Measurements from ENCODE around the gene SERPINA1.
A peak's percentile ranks its signal among the peaks of the same experiment; 100 is the strongest.

Gene SERPINA1

GRCh38 chr14:94394581-94395207 lies 6.3 kb upstream of the SERPINA1 start:
- no peak for DNase-seq
- Mint-ChIP-seq H3K4me1 (ENCODE audit: low read depth in 2 of 2) (peaks cover 3 to 10% of the 10 kb centered on the region in 2 donors), H3K9me3 (peaks cover 0 to 3% of the 10 kb centered on the region in 2 donors), H3K27ac (no peak overlapping the region), H3K36me3 (ENCODE audit: insufficient read depth) (no peaks in the 10 kb centered on the region), H3K4me3 (no peak overlapping the region), H3K27me3 (peaks cover 38 to 68% of the 10 kb centered on the region in 2 donors)
- ATAC-seq (replicated peaks) = no peak

- Mint-ChIP-seq H3K9me3 (peaks cover 0 to 3% of the 10 kb centered on the region in 2 donors), H3K27me3 (peaks cover 38 to 68% of the 10 kb centered on the region in 2 donors), H3K4me3 (no peak overlapping the region), H3K27ac (no peak overlapping the region), H3K4me1 (ENCODE audit: low read depth in 2 of 2) (peaks cover 3 to 10% of the 10 kb centered on the region in 2 donors), H3K36me3 (ENCODE audit: insufficient read depth) (no peaks in the 10 kb centered on the region)
- DNase-seq = no peak
- no peak for ATAC-seq (replicated peaks)
Measured at GRCh38 chr14:94394025-94394493, 5.7 kb upstream of the SERPINA1 start.

DNA sequence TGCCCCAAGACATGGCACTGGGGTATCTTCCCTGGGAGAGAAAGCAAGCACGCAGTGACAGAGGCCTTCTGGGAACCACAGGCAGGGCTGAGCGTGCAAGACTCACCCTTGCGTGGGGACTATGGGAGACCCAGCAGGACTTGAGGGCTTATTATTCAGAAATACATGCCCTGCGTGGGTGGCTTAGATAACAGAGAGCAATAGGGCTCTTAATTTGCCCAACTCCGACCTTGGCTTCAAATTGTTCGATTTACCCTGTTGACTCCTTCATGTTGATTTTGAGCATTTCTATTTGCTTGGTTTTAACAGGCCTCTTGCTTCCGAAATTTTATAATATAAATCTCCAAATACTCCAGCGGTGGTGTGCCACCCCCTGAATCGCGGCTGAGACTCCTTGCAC lies 5.1 kb upstream of the SERPINA1 start:
- H3K4me3 Mint-ChIP-seq = no peak overlapping the region
- H3K27me3 Mint-ChIP-seq = peaks cover 36 to 65% of the 10 kb centered on the region in 2 donors
- H3K9me3 Mint-ChIP-seq = peaks cover 0 to 3% of the 10 kb centered on the region in 2 donors
- DNase-seq = no peak
- no peak overlapping the region for H3K27ac Mint-ChIP-seq
- no peak for ATAC-seq (replicated peaks)
- peaks cover 3 to 10% of the 10 kb centered on the region in 2 donors for H3K4me1 Mint-ChIP-seq (ENCODE audit: low read depth in 2 of 2)
- H3K36me3 Mint-ChIP-seq (ENCODE audit: insufficient read depth) = no peaks in the 10 kb centered on the region

DNA sequence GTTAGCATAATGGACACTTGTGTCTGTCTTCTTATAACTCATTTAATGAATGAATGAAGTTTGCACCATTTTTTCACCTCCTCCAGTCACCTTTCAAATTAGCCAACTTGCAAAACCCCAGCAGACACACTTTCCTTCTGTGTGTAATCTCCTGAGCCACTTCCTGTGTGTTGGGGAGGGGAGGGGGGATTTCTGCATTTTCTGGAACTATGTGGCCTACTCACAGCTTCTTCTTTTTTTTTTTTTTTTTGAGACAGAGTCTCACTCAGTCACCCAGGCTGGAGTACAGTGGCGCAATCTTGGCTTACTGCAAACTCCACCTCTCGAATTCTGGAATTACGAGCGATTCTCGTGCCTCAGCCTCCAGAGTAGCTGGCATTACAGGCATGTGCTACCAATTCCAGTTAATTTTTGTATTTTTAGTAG lies 4.1 kb upstream of the SERPINA1 start:
- Mint-ChIP-seq H3K27ac (no peak overlapping the region), H3K4me3 (no peak overlapping the region), H3K4me1 (ENCODE audit: low read depth in 2 of 2) (peaks cover 0 to 10% of the 10 kb centered on the region in 2 donors), H3K9me3 (no peaks in the 10 kb centered on the region), H3K36me3 (ENCODE audit: insufficient read depth) (no peaks in the 10 kb centered on the region), H3K27me3 (peaks cover 26 to 55% of the 10 kb centered on the region in 2 donors)
- ATAC-seq (replicated peaks) (peak; percentile 46), DNase-seq (no peak)

- Mint-ChIP-seq H3K4me1 (ENCODE audit: low read depth in 2 of 2) (peaks cover 0 to 10% of the 10 kb centered on the region in 2 donors), H3K9me3 (no peaks in the 10 kb centered on the region), H3K4me3 (no peak overlapping the region), H3K27ac (peak overlapping the region in 1 of 2 donors; percentile 78), H3K36me3 (ENCODE audit: insufficient read depth) (no peaks in the 10 kb centered on the region), H3K27me3 (peaks cover 17 to 50% of the 10 kb centered on the region in 2 donors)
- no peak for DNase-seq
- no peak for ATAC-seq (replicated peaks)
Measured at GRCh38 chr14:94391281-94391975, 3.0 kb upstream of the SERPINA1 start.

- Mint-ChIP-seq H3K27me3 (peaks cover 13 to 41% of the 10 kb centered on the region in 2 donors), H3K4me1 (ENCODE audit: low read depth in 2 of 2) (peaks cover 0 to 10% of the 10 kb centered on the region in 2 donors), H3K4me3 (peak overlapping the region in 1 of 2 donors; percentile 33), H3K27ac (peak overlapping the region in 1 of 2 donors; percentile 78), H3K36me3 (ENCODE audit: insufficient read depth) (no peaks in the 10 kb centered on the region), H3K9me3 (no peaks in the 10 kb centered on the region)
- ATAC-seq (replicated peaks) (no peak), DNase-seq (no peak)
Measured at GRCh38 chr14:94390372-94391086, 2.1 kb upstream of the SERPINA1 start.

DNA sequence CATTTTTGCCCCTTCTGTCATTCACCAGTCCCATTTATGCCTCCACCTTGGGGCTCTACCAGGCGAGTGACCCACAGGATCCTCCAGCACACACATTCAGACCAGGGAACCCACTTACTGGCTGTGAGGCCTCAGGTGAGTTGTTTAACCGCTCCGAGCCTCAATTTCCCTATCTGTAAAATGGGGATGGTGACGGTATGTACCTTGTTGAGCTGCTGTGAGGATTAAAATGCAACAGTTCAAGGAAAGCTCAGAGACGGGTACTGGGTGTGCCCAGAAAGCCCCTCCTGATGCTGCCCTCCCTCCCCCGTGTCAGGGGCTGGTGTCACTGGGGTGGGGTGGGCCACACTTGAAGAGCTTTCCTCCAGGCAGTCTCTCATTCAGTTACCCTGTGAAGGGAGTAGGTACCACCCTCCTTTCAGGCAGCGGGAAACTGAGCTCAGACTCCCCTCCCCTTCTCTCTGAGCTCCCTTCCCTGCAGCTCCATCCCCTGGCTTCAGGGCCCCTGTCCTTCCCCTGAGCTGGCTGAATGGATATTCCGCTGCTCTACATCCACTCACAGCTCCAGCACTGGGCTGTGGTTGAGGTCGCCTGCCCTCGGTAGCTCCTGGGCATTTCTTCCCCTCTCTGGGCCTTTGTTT lies 1.4 kb upstream of the SERPINA1 start:
- ATAC-seq (replicated peaks) = no peak
- Mint-ChIP-seq H3K27ac (no peak overlapping the region), H3K9me3 (no peaks in the 10 kb centered on the region), H3K27me3 (peaks cover 13 to 34% of the 10 kb centered on the region in 2 donors), H3K4me1 (ENCODE audit: low read depth in 2 of 2) (peaks cover 0 to 10% of the 10 kb centered on the region in 2 donors), H3K4me3 (peak overlapping the region in 1 of 2 donors; percentile 33), H3K36me3 (ENCODE audit: insufficient read depth) (no peaks in the 10 kb centered on the region)
- no peak for DNase-seq

DNA sequence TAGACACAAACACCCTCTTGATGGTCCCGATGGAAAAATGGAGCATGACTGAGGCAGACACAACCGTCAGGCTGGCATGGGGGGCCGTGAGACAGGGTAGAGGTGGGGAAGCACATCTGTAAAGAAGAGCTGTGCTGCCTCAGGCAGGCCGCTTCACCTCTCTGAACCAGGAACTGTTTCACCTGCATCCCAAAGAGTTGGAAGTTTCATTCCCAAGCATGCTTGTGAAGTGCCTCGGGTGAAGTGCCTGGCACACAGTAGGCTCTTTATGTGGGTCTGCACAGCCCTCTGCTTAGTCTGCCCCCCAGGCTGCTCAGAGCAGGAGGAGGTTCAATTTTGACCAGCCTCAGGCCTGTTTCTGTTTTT lies 685 bp upstream of the SERPINA1 start:
- no peak for ATAC-seq (replicated peaks)
- H3K4me3 Mint-ChIP-seq = no peak overlapping the region
- peaks cover 13 to 26% of the 10 kb centered on the region in 2 donors for H3K27me3 Mint-ChIP-seq
- H3K9me3 Mint-ChIP-seq = no peaks in the 10 kb centered on the region
- peaks cover 0 to 9% of the 10 kb centered on the region in 2 donors for H3K4me1 Mint-ChIP-seq (ENCODE audit: low read depth in 2 of 2)
- no peaks in the 10 kb centered on the region for H3K36me3 Mint-ChIP-seq (ENCODE audit: insufficient read depth)
- DNase-seq = no peak
- no peak overlapping the region for H3K27ac Mint-ChIP-seq

DNA sequence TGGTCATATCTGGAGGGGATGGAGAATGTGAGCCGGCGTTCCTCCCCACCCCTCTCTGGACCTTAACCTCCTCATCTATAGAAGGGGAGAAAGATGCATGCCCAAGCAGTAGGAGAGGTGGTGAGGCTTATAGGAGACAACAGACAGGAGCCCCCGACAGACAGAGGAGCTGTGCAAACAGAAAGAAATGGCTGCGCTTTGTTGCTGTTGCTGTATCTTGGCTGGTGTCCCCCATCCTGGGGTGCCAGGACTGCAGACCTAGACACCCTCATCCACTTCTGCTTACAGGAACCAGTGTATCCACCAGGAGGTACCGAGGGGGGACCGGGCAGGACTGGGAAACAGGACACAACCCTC lies 397 bp downstream of the SERPINA1 start:
- no peaks in the 10 kb centered on the region for H3K9me3 Mint-ChIP-seq
- H3K4me1 Mint-ChIP-seq (ENCODE audit: low read depth in 2 of 2) = peaks cover 0 to 6% of the 10 kb centered on the region in 2 donors
- H3K27me3 Mint-ChIP-seq = peaks cover 13 to 25% of the 10 kb centered on the region in 2 donors
- H3K4me3 Mint-ChIP-seq = no peak overlapping the region
- no peak overlapping the region for H3K27ac Mint-ChIP-seq
- H3K36me3 Mint-ChIP-seq (ENCODE audit: insufficient read depth) = no peaks in the 10 kb centered on the region
- ATAC-seq (replicated peaks) (no peak), DNase-seq (no peak)

DNA sequence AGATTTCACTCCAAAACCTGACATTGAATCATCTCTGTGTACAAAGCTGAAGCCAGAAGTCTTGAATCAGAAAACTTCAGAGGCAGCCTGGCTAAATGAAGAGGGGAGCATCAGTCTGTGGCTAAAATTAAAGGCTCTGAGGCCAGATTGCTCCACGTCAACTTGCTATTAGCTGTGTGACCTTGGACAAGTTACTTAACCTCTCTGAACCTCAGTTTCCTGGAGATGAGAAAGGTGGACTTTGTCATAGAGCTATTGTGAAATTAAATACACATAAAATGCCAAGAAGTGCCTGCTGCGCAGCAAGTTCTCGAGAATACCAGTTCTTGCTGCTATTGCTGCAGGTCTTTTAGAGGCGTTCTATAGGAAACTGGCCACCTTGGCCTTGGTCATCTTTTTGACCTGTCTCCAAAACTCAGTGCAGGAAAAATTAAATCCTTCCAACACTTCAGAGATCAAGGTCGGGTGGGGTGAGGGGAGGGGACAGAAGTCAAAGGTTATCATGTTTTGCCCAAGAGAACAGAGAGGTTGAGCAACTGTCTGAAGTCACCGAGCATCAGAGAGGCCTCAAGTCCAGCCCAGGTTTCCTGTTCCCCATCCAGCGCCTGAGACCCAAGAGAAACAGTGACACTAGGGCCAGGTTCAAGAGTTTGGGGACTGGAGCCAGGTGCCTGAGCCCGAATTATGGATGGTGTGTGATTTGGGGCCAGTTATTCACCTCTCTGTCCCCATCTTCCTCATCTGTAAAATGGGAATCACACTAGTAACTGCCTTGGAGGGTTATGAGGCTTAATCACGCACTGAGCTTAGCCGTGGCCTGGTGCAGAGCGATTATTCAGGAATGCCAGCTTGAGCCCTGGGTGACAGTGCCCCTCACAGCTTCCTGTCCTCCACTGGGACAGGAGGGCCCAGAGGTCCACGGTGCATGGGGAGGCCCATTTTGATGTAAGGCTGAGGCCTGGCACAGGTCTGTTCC lies 1.1 kb downstream of the SERPINA1 start:
- H3K4me3 Mint-ChIP-seq = no peak overlapping the region
- peaks cover 13 to 29% of the 10 kb centered on the region in 2 donors for H3K27me3 Mint-ChIP-seq
- H3K27ac Mint-ChIP-seq = no peak overlapping the region
- ATAC-seq (replicated peaks) = no peak
- H3K4me1 Mint-ChIP-seq (ENCODE audit: low read depth in 2 of 2) = peaks cover 0 to 6% of the 10 kb centered on the region in 2 donors
- DNase-seq = no peak
- no peaks in the 10 kb centered on the region for H3K36me3 Mint-ChIP-seq (ENCODE audit: insufficient read depth)
- H3K9me3 Mint-ChIP-seq = no peaks in the 10 kb centered on the region

- Mint-ChIP-seq H3K4me3 (no peak overlapping the region), H3K27me3 (peaks cover 8 to 25% of the 10 kb centered on the region in 2 donors), H3K4me1 (ENCODE audit: low read depth in 2 of 2) (peaks cover 0 to 4% of the 10 kb centered on the region in 2 donors), H3K36me3 (ENCODE audit: insufficient read depth) (no peaks in the 10 kb centered on the region), H3K9me3 (no peaks in the 10 kb centered on the region), H3K27ac (no peak overlapping the region)
- no peak for DNase-seq
- no peak for ATAC-seq (replicated peaks)
Measured at GRCh38 chr14:94386085-94387031, 2.0 kb downstream of the SERPINA1 start.

Data from effector memory CD8-positive, alpha-beta T cell (primary cell).